Measurements from ENCODE around the gene USP24.

The USP24 gene

DNA sequence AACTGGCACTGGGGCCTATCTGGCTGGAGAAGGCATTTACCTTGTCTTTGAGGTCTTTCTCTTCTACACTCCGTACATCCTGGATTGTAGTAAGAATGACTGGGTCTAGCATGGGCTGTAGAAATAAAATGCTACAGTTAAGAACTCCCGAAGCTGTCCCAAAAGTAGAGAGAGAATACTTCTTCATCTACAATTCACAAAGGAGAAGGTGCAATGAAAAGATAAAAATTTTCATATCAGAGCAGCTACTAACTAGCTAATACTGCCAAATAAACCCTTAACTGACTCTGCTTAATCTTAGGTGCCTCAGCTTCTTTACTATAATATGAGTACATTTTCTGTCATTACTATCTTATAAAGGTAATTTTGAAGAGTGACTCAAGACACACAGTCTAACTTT is 55.6 kb downstream of the USP24 start:
- in situ Hi-C loops (cut with HindIII; ENCODE audit: low sequenced_read_pairs) = no loop called here

DNA sequence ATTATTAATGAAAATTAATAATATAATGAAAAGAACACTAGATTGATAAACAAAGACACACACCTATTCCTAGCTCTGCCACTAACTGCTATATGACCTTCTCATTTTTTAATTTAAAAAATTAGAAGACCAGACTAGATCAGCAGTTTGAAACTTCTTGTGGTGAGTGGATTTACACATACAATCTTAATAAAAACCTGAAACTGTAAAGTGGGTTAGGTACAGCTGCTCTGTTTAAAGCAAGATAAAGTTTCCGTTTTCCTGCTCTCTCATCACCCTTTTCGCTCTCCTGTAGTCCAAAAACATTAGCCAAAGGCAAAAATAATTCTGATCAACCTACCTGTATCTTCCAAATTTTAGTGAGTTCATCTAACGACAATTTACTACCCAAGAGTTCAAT is 58.6 kb downstream of the USP24 start:
- in situ Hi-C loops (cut with HindIII; ENCODE audit: low sequenced_read_pairs) = no loop called here

DNA sequence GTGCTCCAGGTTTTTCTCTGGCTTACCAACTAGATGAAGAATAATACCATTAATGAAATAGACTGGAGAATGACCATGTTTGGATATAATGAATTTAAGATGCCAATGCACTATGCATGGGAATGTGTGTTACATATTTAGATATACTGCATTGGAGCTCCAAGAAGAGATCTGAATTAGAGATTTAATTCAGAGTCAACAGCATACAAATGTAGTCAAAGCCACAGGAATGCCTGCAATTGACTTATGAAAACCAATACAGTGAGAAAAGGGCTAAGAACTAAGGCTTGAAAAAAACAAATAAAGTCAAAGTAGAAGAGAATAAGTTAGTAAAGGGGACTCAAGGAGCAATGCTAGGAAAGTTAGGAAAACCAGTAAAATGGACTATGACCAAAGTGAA is 59.1 kb downstream of the USP24 start:
- in situ Hi-C loops (cut with HindIII; ENCODE audit: low sequenced_read_pairs) = no loop called here

DNA sequence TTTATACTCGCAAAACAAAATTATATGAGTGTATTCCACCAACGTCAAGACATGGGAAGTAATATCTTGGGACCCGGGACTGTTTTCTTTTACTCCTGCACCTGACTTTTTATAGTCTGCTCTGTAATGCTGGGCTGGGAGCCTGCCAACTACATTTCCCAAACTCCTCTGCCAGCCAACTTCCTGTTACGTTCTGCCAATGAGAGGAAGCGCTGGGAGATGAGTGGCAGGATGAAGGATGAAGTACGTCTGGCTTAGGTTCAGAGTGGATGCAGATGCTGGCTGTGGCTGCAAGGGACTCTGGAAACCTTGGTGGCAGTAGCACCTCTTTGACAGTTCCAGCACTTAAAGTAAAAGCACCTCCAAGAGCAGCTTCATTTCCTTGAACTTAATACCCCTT is 59.6 kb downstream of the USP24 start:
- in situ Hi-C loops (cut with HindIII; ENCODE audit: low sequenced_read_pairs) = no loop called here

DNA sequence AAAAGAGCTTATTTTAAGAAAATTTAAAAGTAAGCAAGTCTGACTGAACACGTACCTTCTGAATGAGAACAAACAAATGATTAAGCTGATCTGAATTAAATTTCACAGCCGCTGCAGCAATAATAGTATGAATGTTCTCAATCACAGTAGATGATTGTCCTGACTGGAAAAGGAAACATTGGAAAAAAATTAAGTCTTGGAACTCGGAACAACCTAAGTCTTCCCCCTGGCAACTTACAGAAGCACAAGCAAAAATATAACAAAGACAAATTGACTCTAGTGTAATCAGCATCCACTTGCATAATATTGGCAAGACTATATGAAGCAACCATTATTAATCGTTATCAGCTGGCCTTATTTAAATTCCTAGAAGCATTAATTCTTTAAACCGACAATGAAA is 60.5 kb downstream of the USP24 start:
- in situ Hi-C loops (cut with HindIII; ENCODE audit: low sequenced_read_pairs) = no loop called here

DNA sequence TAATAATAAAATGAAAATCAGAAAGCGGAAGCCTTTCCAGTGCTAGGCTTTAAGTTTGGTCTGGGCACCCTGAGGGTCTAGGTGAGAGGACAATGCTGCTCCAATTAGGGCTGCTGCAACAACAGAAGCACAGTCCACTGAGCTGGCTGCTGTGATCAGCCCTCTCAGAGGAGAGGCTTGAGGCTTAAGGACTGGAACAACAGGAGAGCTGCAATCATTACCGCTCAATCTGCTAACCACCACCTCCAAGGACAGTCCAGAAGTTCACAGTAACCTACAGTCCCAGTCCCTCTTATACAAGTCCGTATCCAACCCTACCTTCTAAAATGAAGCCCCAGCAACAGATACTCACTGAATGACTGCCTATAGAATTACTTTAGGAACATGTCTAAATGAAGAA is 62.1 kb downstream of the USP24 start:
- in situ Hi-C loops (cut with HindIII; ENCODE audit: low sequenced_read_pairs) = no loop called here

DNA sequence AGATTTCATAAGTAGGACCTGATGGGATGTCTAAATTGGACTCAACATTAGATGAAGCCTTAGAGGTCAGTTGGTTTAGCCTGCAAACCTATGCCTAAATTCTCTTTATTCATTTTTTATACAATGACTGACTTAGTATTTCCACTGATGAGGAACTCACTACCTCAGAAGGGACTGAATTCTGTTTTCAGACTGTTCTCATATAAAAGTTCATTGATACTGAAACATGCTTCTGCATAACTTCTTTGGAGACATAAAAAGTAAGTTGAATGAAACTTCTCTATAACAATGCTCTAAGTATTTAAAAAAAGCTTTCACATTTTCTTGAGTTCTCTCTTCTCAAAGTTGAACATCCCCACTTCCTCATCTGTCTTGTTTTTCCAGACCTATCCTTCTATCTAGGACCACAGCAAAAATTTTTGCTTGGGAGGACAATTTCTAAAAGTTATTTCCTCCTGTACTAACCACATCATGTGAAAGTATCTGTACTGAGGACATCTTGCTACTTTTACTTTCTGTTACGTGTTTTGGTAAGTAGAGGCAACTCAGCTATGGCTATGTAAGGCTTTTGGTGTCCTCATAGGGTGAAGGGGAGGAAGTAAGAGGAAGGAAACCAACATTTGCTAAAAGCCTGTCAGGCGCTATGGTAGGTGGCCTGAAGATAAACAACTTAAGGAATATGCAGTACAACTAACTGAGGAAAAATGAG is 64.1 kb downstream of the USP24 start:
- in situ Hi-C loops (cut with HindIII; ENCODE audit: low sequenced_read_pairs) = no loop called here

DNA sequence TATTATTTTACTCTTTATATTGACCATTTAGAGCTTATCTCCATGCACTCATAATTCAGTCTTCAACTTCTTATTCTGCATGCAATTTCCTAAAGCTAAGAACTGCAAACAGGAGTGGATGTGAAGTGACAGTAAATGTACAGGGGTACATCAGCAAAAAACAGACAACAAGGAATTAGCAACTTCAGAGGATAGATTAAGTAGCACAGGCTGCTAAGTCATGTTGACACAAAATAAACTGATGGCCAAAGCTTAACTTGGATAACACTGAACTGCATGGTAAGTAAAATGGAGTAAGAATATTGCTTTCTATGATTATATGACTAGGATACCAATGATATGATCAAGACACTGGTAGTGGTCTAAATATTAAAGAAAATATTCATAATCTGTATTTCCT is 66.5 kb downstream of the USP24 start:
- in situ Hi-C loops (cut with HindIII; ENCODE audit: low sequenced_read_pairs) = no loop called here

DNA sequence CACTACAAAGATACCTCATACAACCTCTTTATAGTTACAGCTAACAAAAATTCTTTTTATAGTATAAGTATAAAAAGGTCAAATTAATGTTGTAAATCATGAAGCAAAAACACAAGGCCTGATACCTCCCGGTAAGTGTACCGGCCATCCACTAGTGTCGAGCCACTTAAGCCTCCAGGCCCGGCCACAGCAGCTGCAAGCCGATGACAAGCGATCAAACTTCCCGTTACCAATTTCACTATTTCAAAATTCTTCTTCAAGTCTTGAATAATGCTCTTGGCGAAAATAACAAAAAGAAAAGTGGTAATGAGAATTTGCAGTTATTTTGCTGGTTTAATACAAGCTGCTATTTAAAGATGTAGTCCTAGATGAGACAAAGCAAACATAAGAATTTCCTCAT is 67.6 kb downstream of the USP24 start:
- in situ Hi-C loops (cut with HindIII; ENCODE audit: low sequenced_read_pairs) = no loop called here

DNA sequence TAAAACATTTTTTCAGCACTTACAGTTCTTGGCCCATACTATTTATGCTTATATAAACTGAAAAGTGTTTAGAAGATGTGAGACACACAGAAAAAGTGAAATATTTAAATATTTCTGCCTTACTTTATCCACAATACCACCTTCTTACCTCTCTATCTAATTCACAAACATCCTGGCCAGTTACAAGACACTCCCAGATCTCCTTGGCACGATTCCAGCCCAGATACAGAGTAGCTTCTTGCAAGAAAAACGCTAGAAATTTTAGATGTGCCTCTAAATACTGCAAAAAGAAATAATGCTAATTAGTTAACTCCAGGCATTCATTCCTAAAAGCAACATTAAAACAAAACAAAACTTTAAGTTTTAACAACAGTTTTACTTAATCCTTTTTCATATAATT is 68.4 kb downstream of the USP24 start:
- in situ Hi-C loops (cut with HindIII; ENCODE audit: low sequenced_read_pairs) = no loop called here

DNA sequence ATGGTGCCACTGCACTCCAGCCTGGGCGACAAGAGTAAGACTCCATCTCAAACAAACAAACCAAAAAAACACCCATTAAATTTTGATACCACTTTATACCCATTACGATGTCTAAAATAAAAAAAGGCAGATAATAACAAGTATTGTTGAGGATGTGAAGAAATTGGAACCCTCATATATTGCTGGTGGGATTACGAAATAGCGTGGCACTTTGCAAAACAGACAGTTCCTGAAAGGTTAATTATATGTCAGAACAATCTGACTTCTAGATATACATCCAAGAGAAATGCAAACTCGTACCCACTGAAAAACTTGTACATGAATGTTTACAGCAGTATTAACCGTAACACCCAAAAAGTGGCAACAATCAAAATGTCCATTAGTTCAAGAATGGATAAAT is 70.3 kb downstream of the USP24 start:
- in situ Hi-C loops (cut with HindIII; ENCODE audit: low sequenced_read_pairs) = no loop called here

DNA sequence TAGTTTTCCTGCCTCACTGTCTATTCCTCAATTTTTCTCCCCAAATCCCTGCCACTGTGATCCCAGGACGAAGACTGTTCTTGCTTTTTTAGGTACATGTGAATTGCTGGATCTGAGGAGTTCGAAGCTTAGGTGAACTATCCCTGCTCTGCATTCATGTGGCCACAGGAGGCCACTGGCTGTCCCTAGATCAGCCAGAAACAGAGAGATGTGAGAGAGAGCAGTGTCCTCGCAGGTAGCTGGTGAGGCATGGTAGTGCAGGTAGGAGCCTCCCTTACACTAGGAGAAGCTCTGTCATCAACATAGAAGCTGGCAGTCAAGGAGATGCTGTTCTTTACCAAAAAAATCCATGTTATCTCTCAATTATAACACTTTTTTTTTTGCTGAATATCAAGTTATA is 71.5 kb downstream of the USP24 start:
- in situ Hi-C loops (cut with HindIII; ENCODE audit: low sequenced_read_pairs) = no loop called here

DNA sequence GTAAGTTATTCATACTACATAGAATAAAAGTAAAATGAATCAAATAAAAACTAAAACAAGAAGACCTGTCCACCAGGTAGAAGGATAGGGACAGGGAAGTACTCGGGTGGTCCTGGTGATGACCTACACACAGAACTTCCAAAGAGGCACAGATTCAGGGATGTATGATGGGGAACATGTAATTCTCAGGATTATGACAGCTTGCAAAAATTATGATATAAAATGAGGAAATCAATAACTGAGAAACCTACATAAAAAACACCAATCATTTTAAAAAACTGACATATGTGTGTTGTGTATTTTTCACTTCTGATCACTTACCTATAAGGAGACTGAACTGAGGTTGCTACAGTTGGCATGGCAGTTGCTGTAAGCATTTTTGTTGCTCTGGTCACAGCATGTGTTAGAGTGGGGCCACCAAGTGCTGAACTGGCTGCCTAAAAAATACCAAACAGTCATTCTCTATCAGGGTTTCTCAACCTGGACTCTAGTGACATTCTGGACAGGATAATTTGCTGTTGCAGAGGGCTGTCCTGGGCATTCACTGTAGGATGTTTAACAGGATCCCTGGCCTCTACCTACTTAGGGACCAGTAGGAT is 73.8 kb downstream of the USP24 start:
- in situ Hi-C loops (cut with HindIII; ENCODE audit: low sequenced_read_pairs) = no loop called here

DNA sequence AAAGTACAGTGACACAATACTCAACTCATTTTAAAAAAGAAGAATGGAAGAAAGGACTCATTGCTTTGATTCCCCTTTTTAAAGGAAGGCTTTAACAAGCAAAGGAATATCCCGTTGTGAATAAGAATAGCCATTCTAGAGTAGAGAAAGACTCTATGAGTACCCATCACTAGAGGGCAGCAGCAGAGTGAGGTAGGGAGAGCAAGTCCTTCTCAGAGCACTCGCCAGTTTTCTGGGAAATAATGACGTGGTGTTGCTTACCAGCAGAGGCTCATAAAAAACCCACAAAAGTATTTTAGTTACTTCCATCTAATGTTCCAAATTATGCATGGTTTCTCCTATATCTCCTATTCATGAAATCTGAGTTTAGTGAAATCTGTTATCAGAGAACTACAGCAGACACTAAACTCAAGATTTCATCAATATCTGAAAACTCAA is 74.6 kb downstream of the USP24 start:
- in situ Hi-C loops (cut with HindIII; ENCODE audit: low sequenced_read_pairs) = no loop called here

DNA sequence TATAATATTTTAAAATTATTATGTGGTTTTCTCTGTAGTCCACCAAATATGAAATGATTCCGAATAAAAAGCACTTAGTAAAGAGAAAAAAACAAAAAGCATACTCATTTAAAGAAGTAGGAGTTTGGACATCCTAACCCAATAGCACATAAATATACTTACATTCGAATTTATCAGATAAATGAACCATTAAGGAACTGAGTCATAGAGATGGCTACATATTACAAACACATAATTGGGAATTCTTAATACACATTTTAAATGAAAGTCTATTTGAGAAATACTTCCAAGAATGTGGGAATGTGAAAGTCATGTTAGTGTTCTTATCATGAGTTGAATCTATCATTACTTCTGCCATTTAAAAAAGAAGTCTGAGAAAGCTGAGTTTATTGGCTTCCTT is 75.0 kb downstream of the USP24 start:
- in situ Hi-C loops (cut with HindIII; ENCODE audit: low sequenced_read_pairs) = no loop called here

DNA sequence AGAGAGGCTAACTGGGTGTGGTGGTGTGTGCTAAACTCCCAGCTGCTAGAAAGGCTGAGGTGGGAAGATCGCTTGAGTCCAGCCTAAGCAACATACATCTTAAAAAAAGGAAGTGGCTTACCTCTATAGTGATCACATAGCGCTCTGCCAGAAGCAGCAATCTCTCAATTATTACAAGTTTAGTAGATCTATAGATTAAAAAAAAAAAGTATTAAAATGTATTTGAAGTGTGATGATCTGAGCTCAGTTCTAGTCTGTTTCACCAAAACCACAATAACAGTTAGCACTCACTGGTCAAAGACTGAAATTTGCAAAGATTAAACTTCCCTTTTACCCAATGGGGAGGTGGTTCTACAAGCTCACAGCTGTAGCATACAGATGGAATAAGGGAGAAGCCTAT is 76.3 kb downstream of the USP24 start:
- in situ Hi-C loops (cut with HindIII; ENCODE audit: low sequenced_read_pairs) = no loop called here

DNA sequence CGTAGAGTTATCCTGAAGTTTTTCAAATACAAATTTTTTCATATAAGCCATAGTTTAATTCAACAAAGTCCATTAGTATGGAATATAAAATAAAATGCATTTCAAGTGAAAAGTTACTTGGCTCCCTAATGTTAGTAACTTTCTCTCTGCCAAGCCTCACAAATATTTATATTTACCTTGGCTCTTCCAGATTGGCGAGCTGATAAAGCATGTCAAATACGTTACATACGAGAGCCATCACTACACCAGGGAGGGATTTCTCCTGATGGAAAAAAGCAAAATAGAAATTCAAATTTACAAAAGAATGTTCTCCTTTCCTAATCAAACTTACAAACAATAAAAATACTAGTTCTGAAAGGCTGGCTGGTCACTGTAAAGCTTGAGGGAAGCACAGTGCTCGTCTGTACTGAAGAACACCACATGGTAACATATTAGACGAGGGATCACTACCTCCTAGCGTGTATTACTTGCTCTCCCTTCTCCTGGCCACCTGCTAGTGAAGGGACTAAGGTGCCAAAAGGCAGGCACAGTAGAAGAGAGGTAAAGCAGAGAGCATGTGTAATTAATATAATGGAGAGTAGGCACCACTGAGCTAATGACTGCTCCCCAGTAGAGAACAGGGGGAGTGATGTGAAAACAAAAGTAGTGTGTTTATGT is 80.9 kb downstream of the USP24 start:
- in situ Hi-C loops (cut with HindIII; ENCODE audit: low sequenced_read_pairs) = no loop called here

DNA sequence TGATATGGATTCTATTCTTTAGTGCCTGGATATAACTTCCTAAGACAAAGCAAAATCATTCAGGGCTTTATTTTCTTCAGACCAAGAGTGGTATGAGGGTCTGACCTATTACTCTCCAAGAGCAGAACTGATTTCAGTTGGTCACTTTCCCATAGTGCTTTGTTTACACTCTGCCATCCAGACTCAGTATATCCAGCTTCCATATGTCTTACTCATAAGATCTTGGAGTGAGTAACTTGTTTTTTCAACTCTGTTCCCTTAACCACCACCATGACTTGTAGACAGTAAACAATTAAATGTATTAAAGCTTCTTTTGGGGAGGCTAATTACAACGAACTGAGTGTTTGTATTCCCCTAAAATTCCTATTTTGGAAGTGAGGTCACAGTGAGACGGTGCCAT is 83.4 kb downstream of the USP24 start:
- in situ Hi-C loops (cut with HindIII; ENCODE audit: low sequenced_read_pairs) = no loop called here

DNA sequence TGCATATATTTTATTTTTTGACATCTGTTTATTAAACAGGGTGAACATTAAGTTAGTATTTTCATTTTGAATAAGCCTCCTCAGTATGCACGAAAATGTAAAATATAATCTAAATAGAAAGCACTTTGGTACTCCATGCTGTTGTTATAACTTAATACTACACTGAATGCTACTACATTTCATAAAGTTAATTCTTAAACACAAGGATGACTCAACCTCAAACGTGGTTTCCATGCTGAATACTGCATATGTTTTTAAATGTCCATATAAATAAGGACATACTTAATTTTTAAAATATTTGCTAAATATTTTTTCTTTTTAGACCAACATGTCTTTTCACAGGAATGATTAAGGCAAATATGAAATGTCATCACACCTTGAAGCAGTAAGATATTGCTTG is 83.9 kb downstream of the USP24 start:
- in situ Hi-C loops (cut with HindIII; ENCODE audit: low sequenced_read_pairs) = no loop called here

DNA sequence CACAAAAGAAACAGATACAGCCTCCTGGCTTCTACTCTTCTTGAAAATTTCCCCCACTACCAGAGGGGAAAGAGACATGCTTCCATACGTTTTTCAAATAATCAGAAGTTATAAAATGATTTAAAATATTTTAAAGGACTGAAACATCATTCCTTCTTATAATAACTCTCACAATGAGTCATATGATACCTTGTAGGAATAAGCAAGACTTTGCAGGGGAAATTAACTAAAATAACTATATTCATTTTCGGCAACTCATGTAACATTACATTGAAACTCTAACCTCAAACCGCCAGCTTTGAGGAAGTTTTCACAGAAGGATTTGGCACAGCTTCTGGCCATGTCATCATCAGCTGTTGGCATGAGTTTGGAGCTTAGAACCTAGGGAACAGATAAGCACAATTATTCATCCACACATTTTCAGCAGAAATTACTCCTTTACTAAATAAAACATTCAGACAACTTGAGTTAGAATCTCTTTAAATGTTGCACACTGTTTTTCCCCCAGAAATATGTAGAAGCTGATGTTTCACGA is 85.9 kb downstream of the USP24 start:
- in situ Hi-C loops (cut with HindIII; ENCODE audit: low sequenced_read_pairs) = no loop called here

DNA sequence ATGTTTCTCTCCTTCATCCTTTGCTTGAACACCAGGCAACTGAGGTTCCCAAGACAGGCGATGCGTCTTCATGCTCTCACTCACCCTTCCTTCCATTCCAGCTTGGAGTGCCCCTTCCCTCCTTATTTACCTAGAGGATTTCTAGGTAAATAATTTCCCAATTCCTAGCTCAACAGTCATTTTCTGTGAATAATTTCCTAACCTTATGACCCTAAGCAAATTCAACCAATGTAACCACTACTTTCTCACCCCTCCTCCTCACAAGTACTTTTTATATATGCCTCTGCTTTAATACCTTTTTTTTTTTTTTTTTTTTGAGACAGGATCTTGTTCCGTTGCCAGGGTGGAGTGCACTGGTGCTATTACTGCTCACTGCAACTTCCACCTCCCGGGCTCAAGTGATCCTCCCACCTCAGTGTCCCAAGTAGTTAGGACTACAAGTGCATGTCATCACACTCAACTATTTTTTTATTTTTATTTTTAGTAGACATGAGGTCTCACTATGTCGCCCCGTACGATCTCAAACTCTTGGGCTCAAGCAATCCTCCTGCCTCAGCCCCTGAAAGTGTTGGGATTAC is 86.7 kb downstream of the USP24 start:
- in situ Hi-C loops (cut with HindIII; ENCODE audit: low sequenced_read_pairs) = no loop called here

DNA sequence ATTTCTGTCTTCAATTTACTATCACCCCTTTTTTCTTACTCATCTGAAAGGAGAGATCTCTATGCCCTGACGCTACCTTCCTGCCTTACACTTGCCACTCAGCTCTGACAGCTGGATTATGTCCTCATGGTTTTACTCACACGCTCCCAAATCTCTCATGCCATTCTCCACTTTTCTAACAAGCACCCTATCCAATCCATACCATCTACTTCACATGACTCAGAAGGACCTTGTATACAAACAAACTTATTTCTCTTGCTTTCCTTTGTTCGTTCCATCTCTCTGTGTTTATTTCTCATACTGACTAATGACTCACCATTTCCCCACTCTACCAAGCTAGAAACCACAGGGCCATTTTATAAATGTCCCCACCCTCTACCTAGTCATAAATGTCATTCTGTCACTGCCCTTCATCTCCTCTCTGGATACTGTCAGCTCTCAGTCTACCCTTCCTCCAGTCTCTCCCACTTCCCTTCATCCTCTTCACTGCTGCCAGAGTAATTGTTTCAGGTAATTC is 87.3 kb downstream of the USP24 start:
- in situ Hi-C loops (cut with HindIII; ENCODE audit: low sequenced_read_pairs) = no loop called here
